Astrocyte of the spinal cord (primary cell): ENCODE results near the gene TUBD1.
"Not testable (repeated sequence)": the region's sequence is repeated elsewhere in the genome, so short reads cannot be mapped to it uniquely, and the experiment has no call there.

Source experiments
- DNase-seq: peaks from one replicate; pipeline ENCODE4 v3.0.0; 2011; ENCODE audit warnings: low read depth, low spot score
- H3K4me3 ChIP-seq: 2 replicates; pipeline ENCODE4 v1.5.1; 2011; ENCODE audit warnings: low read depth, mild to moderate bottlenecking, low read length, moderate library complexity
- CTCF ChIP-seq: IDR thresholded peaks from 2 replicates; pipeline ENCODE4 v1.5.1; 2012; ENCODE audit warnings: low read depth, mild to moderate bottlenecking, low read length, inconsistent platforms
- in situ Hi-C: cut with HindIII; loops from 2 replicates; pipeline ENCODE4 v1.10.0; 2017; ENCODE audit warnings: low sequenced_read_pairs

TUBD1 gene

GRCh38 chr17:59844884-59845594, 47.7 kb downstream of the TUBD1 start:
- H3K4me3 ChIP-seq: no peak overlapping the region
- DNase-seq: peak; percentile 91
- no peak for TF ChIP-seq CTCF
- in situ Hi-C loops: no loop called here

- peak overlapping the region; percentile 80 for H3K4me3 ChIP-seq
- peak; percentile 98 for DNase-seq
- in situ Hi-C loops: no loop called here
- TF ChIP-seq CTCF: no peak
These were observed 49.7 kb downstream of the TUBD1 start for GRCh38 chr17:59842901-59843652.

GRCh38 chr17:59841882-59842263, 50.9 kb downstream of the TUBD1 start:
- in situ Hi-C loops, DNase-seq: not testable (repeated sequence)
- peak overlapping the region; percentile 80 for H3K4me3 ChIP-seq

- peak overlapping the region; percentile 80 for H3K4me3 ChIP-seq
- in situ Hi-C loops: not testable (repeated sequence)
- DNase-seq: peak; percentile 71
These were observed 51.5 kb downstream of the TUBD1 start for GRCh38 chr17:59841091-59841881.

GRCh38 chr17:59840329-59841090, 52.2 kb downstream of the TUBD1 start:
- peak overlapping the region; percentile 80 for H3K4me3 ChIP-seq
- in situ Hi-C loops: no loop called here
- TF ChIP-seq CTCF: no peak
- peak; percentile 65 for DNase-seq

- no peak for TF ChIP-seq CTCF
- DNase-seq: peak; percentile 59
- in situ Hi-C loops: no loop called here
- H3K4me3 ChIP-seq: peak overlapping the region; percentile 80
These were observed 53.0 kb downstream of the TUBD1 start for GRCh38 chr17:59839651-59840328.
